Astrocyte (in vitro differentiated cells and primary cell): ENCODE data around the gene CSK. TPM values are rescaled to one million over a fixed set of nuclear protein-coding genes. Genes with fewer than 3 reads are reported as not detected.
A peak's percentile ranks its signal among the peaks of the same experiment; 100 is the strongest.

Experiments
- DNase-seq: peaks from one replicate; pipeline ENCODE4 v3.0.0-alpha.2; 2010; ENCODE audit warnings: low read depth
- FAIRE-seq: peaks from 2 replicates; lab custom pipeline; 2011; peaks lifted over from hg19 to GRCh38; lab: Jason Lieb, UNC
- H2AFZ ChIP-seq: 2 replicates; pipeline ENCODE4 v1.6.0; 2012; ENCODE audit warnings: low read depth, low read length, inconsistent platforms
- H3K27ac ChIP-seq: 2 replicates; pipeline ENCODE4 v1.5.1; 2011; ENCODE audit warnings: low read depth, low read length, inconsistent platforms
- H3K27me3 ChIP-seq: 2 replicates; pipeline ENCODE4 v1.6.0; 2011; ENCODE audit warnings: low read length, inconsistent platforms; ENCODE audit not compliant: insufficient read depth
- H3K36me3 ChIP-seq: 2 replicates; pipeline ENCODE4 v1.5.1; 2011; ENCODE audit warnings: low read length, inconsistent platforms; ENCODE audit not compliant: insufficient read depth
- H3K4me1 ChIP-seq: 2 replicates; pipeline ENCODE4 v1.5.1; 2011; ENCODE audit warnings: low read length, inconsistent platforms; ENCODE audit not compliant: insufficient read depth
- H3K4me2 ChIP-seq: 2 replicates; pipeline ENCODE4 v1.6.0; 2012; ENCODE audit warnings: low read length, inconsistent platforms
- H3K4me3 ChIP-seq: 2 replicates; pipeline ENCODE4 v1.5.1; 2011; ENCODE audit warnings: low read depth, mild to moderate bottlenecking, low read length, inconsistent platforms; ENCODE audit not compliant: insufficient read depth
- H3K79me2 ChIP-seq: 2 replicates; pipeline ENCODE4 v1.6.0; 2012; ENCODE audit warnings: mild to moderate bottlenecking, low read length, inconsistent platforms; ENCODE audit not compliant: insufficient read depth
- H3K9ac ChIP-seq: 2 replicates; pipeline ENCODE4 v1.6.0; 2012; ENCODE audit warnings: mild to moderate bottlenecking, low read length, inconsistent platforms
- H3K9me3 ChIP-seq: 2 replicates; pipeline ENCODE4 v1.5.1; 2012; ENCODE audit warnings: low read depth, mild to moderate bottlenecking, low read length, inconsistent platforms; ENCODE audit not compliant: insufficient read depth
- H4K20me1 ChIP-seq: 2 replicates; pipeline ENCODE4 v1.6.0; 2012; ENCODE audit warnings: low read length, inconsistent platforms; ENCODE audit not compliant: insufficient read depth
- H3K27ac Mint-ChIP-seq: one replicate; pipeline ENCODE4 v1.8.0; 2021; ENCODE audit warnings: mild to moderate bottlenecking, mixed read lengths; ENCODE audit not compliant: unreplicated experiment
- H3K27me3 Mint-ChIP-seq: one replicate; pipeline ENCODE4 v1.8.0; 2021; ENCODE audit warnings: low read depth, mixed read lengths; ENCODE audit not compliant: unreplicated experiment
- H3K36me3 Mint-ChIP-seq: one replicate; pipeline ENCODE4 v1.8.0; 2021; ENCODE audit warnings: low read depth, mixed read lengths; ENCODE audit not compliant: unreplicated experiment
- H3K4me1 Mint-ChIP-seq: one replicate; pipeline ENCODE4 v1.8.0; 2021; ENCODE audit warnings: low read depth, mixed read lengths; ENCODE audit not compliant: unreplicated experiment
- H3K4me3 Mint-ChIP-seq: one replicate; pipeline ENCODE4 v1.8.0; 2021; ENCODE audit warnings: mild to moderate bottlenecking, moderate library complexity, mixed read lengths; ENCODE audit not compliant: unreplicated experiment
- H3K9me3 Mint-ChIP-seq: one replicate; pipeline ENCODE4 v1.8.0; 2021; ENCODE audit warnings: mild to moderate bottlenecking, mixed read lengths; ENCODE audit not compliant: unreplicated experiment
- EZH2 ChIP-seq: IDR thresholded peaks from 2 replicates; pipeline ENCODE4 v1.6.1; 2012; ENCODE audit warnings: mild to moderate bottlenecking, low read length, inconsistent platforms; ENCODE audit not compliant: insufficient read depth
- total RNA-seq: library from RNA; stranded (reverse); gene quantifications from 2 replicates; pipeline ENCODE4 v1.2.1, GENCODE V29; 2021
- TF ChIP-seq, protein P1 (sequence below): IDR thresholded peaks from 2 replicates; pipeline ENCODE4 v1.5.1; 2011; ENCODE audit warnings: low read depth, mild to moderate bottlenecking, inconsistent platforms, low read length, moderate library complexity; ENCODE audit not compliant: insufficient read depth

Gene CSK
- total RNA-seq, 1 donor from 2014 or later: 49.8 TPM

DNA sequence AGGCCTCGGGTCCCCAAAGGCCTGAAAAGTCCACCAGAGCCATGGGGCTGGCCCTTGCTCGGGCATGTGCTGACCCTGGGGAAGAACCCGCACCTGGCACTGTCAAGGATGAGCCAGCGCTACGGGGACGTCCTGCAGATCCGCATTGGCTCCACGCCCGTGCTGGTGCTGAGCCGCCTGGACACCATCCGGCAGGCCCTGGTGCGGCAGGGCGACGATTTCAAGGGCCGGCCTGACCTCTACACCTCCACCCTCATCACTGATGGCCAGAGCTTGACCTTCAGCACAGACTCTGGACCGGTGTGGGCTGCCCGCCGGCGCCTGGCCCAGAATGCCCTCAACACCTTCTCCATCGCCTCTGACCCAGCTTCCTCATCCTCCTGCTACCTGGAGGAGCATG, 32.0 kb upstream of the CSK start:
- TF ChIP-seq EZH2: no peak
- TF ChIP-seq, protein P1, sequence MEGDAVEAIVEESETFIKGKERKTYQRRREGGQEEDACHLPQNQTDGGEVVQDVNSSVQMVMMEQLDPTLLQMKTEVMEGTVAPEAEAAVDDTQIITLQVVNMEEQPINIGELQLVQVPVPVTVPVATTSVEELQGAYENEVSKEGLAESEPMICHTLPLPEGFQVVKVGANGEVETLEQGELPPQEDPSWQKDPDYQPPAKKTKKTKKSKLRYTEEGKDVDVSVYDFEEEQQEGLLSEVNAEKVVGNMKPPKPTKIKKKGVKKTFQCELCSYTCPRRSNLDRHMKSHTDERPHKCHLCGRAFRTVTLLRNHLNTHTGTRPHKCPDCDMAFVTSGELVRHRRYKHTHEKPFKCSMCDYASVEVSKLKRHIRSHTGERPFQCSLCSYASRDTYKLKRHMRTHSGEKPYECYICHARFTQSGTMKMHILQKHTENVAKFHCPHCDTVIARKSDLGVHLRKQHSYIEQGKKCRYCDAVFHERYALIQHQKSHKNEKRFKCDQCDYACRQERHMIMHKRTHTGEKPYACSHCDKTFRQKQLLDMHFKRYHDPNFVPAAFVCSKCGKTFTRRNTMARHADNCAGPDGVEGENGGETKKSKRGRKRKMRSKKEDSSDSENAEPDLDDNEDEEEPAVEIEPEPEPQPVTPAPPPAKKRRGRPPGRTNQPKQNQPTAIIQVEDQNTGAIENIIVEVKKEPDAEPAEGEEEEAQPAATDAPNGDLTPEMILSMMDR: no peak
- no peak overlapping the region for H2AFZ ChIP-seq
- H3K79me2 ChIP-seq: no peaks in the 10 kb centered on the region
- DNase-seq (no peak), FAIRE-seq (no peak)
- H3K27ac Mint-ChIP-seq: no peak overlapping the region
- H3K27me3 Mint-ChIP-seq: peaks cover 21% of the 10 kb centered on the region
- no peak overlapping the region for H3K9ac ChIP-seq
- H3K4me2 ChIP-seq: no peak overlapping the region
- H3K9me3 Mint-ChIP-seq: peaks cover 2% of the 10 kb centered on the region
- H3K4me1 ChIP-seq: no peaks in the 10 kb centered on the region
- H3K9me3 ChIP-seq: no peaks in the 10 kb centered on the region
- no peak overlapping the region for H3K4me3 Mint-ChIP-seq
- no peaks in the 10 kb centered on the region for H4K20me1 ChIP-seq
- H3K4me1 Mint-ChIP-seq: peaks cover 5% of the 10 kb centered on the region
- peaks cover 2% of the 10 kb centered on the region for H3K27me3 ChIP-seq
- no peaks in the 10 kb centered on the region for H3K36me3 ChIP-seq
- no peak overlapping the region for H3K4me3 ChIP-seq
- no peak overlapping the region for H3K27ac ChIP-seq
- H3K36me3 Mint-ChIP-seq: no peaks in the 10 kb centered on the region

- no peak for FAIRE-seq
- Mint-ChIP-seq H3K9me3 (peaks cover 2% of the 10 kb centered on the region), H3K36me3 (no peaks in the 10 kb centered on the region), H3K4me3 (no peak overlapping the region), H3K27me3 (peaks cover 24% of the 10 kb centered on the region), H3K27ac (no peak overlapping the region), H3K4me1 (peaks cover 5% of the 10 kb centered on the region)
- no peak overlapping the region for H3K4me3 ChIP-seq
- no peaks in the 10 kb centered on the region for H4K20me1 ChIP-seq
- H3K36me3 ChIP-seq: no peaks in the 10 kb centered on the region
- DNase-seq: no peak
- no peaks in the 10 kb centered on the region for H3K9me3 ChIP-seq
- no peaks in the 10 kb centered on the region for H3K4me1 ChIP-seq
- H3K79me2 ChIP-seq: no peaks in the 10 kb centered on the region
- no peak overlapping the region for H3K27ac ChIP-seq
- H3K9ac ChIP-seq: no peak overlapping the region
- H2AFZ ChIP-seq: no peak overlapping the region
- TF ChIP-seq, protein P1: no peak
- TF ChIP-seq EZH2: no peak
- H3K27me3 ChIP-seq: peaks cover 2% of the 10 kb centered on the region
- no peak overlapping the region for H3K4me2 ChIP-seq
Observed at GRCh38 chr15:74750751-74751150, 31.1 kb upstream of the CSK start.

- peak overlapping the region; percentile 1 for H3K27ac Mint-ChIP-seq
Observed at GRCh38 chr15:74752011-74752410, 29.9 kb upstream of the CSK start.

More at GRCh38 chr15:74752011-74752410, 29.9 kb upstream of the CSK start:
- H2AFZ ChIP-seq: no peak overlapping the region
- H3K27ac ChIP-seq: no peak overlapping the region
- no peaks in the 10 kb centered on the region for H3K9me3 ChIP-seq
- H3K4me1 ChIP-seq: no peaks in the 10 kb centered on the region
- peaks cover 2% of the 10 kb centered on the region for H3K27me3 ChIP-seq
- H4K20me1 ChIP-seq: no peaks in the 10 kb centered on the region
- H3K79me2 ChIP-seq: no peaks in the 10 kb centered on the region
- Mint-ChIP-seq H3K4me3 (no peak overlapping the region), H3K4me1 (peaks cover 5% of the 10 kb centered on the region), H3K9me3 (no peaks in the 10 kb centered on the region), H3K27me3 (peaks cover 25% of the 10 kb centered on the region), H3K36me3 (no peaks in the 10 kb centered on the region)
- TF ChIP-seq, protein P1: no peak
- TF ChIP-seq EZH2: no peak
- peak overlapping the region; percentile 19 for H3K4me2 ChIP-seq
- H3K4me3 ChIP-seq: no peak overlapping the region
- H3K9ac ChIP-seq: no peak overlapping the region
- FAIRE-seq (no peak), DNase-seq (no peak)
- no peaks in the 10 kb centered on the region for H3K36me3 ChIP-seq
